GM19397 (cell line): ENCODE data around the gene IRF8.
"Not testable (repeated sequence)": the region's sequence is repeated elsewhere in the genome, so short reads cannot be mapped to it uniquely, and the experiment has no call there.

Experiments
- ATAC-seq: cut with Tn5 transposase; IDR thresholded peaks from one replicate; pipeline ENCODE4 v1.9.1; 2021; ENCODE audit warnings: mild to moderate bottlenecking, moderate library complexity; ENCODE audit not compliant: unreplicated experiment

Gene IRF8

GRCh38 chr16:85867189-85867588 lies 31.8 kb upstream of the IRF8 start:
- no peak for ATAC-seq

- no peak for ATAC-seq
Observed at GRCh38 chr16:85868495-85868894, 30.5 kb upstream of the IRF8 start.

GRCh38 chr16:85869206-85869605 lies 29.8 kb upstream of the IRF8 start:
- no peak for ATAC-seq

GRCh38 chr16:85869785-85870558 lies 29.0 kb upstream of the IRF8 start:
- ATAC-seq = no peak

- ATAC-seq = no peak
Observed at GRCh38 chr16:85871756-85872155, 27.2 kb upstream of the IRF8 start.

- no peak for ATAC-seq
Observed at GRCh38 chr16:85872734-85873133, 26.2 kb upstream of the IRF8 start.

GRCh38 chr16:85873153-85873552 lies 25.8 kb upstream of the IRF8 start:
- no peak for ATAC-seq

- not testable (repeated sequence) for ATAC-seq
Observed at GRCh38 chr16:85874031-85874430, 24.9 kb upstream of the IRF8 start.

- no peak for ATAC-seq
Observed at GRCh38 chr16:85878407-85878806, 20.6 kb upstream of the IRF8 start.

- no peak for ATAC-seq
Observed at GRCh38 chr16:85878875-85879274, 20.1 kb upstream of the IRF8 start.

GRCh38 chr16:85879549-85879948 lies 19.4 kb upstream of the IRF8 start:
- no peak for ATAC-seq

GRCh38 chr16:85879975-85880831 lies 18.8 kb upstream of the IRF8 start:
- no peak for ATAC-seq

GRCh38 chr16:85880861-85881260 lies 18.1 kb upstream of the IRF8 start:
- ATAC-seq = no peak

- ATAC-seq = no peak
Observed at GRCh38 chr16:85881436-85881835, 17.5 kb upstream of the IRF8 start.

GRCh38 chr16:85882181-85882810 lies 16.7 kb upstream of the IRF8 start:
- no peak for ATAC-seq

- ATAC-seq = no peak
Observed at GRCh38 chr16:85883813-85884212, 15.1 kb upstream of the IRF8 start.

- no peak for ATAC-seq
Observed at GRCh38 chr16:85884808-85885463, 14.0 kb upstream of the IRF8 start.

- no peak for ATAC-seq
Observed at GRCh38 chr16:85885537-85885936, 13.4 kb upstream of the IRF8 start.

- peak; percentile 61 for ATAC-seq
Observed at GRCh38 chr16:85888405-85889331, 10.3 kb upstream of the IRF8 start.
